HL-60/S4 treated with phorbol 12-myristate 13-acetate at 8.2 ng/mL for 4 days and 3 days (cell line): Measurements from ENCODE around the gene HOXC10.

Source experiments
- in situ Hi-C: fragments of 300-500 bp; cut with MboI; formaldehyde crosslinking; loops from 2 replicates; pipeline ENCODE4 v1.15.0; 2022; ENCODE audit warnings: low sequenced_read_pairs

Gene HOXC10

GRCh38 chr12:53950437-53950773 is 34.5 kb upstream of the HOXC10 start:
- in situ Hi-C loops = no loop called here

- in situ Hi-C loops = no loop called here
Measured at GRCh38 chr12:53950789-53951576, 34.0 kb upstream of the HOXC10 start.

GRCh38 chr12:53951577-53952334 is 33.2 kb upstream of the HOXC10 start:
- in situ Hi-C loops = no loop called here

GRCh38 chr12:53952335-53952694 is 32.6 kb upstream of the HOXC10 start:
- in situ Hi-C loops = no loop called here

- in situ Hi-C loops = no loop called here
Measured at GRCh38 chr12:53952871-53953734, 31.8 kb upstream of the HOXC10 start.

GRCh38 chr12:53953831-53954693 is 30.9 kb upstream of the HOXC10 start:
- in situ Hi-C loops = no loop called here

GRCh38 chr12:53954694-53955035 is 30.3 kb upstream of the HOXC10 start, which contains the start of gene HOXC12:
HOXC12 (plus strand) TSS chr12:53954903; CDS start chr12:53954930, 27 bp downstream.
- in situ Hi-C loops = no loop called here

GRCh38 chr12:53955036-53955775 is 29.7 kb upstream of the HOXC10 start:
- in situ Hi-C loops = no loop called here

GRCh38 chr12:53955776-53956250 is 29.1 kb upstream of the HOXC10 start:
- in situ Hi-C loops = no loop called here

GRCh38 chr12:53956251-53956887 is 28.6 kb upstream of the HOXC10 start:
- in situ Hi-C loops = no loop called here

GRCh38 chr12:53956914-53957536 is 27.9 kb upstream of the HOXC10 start:
- in situ Hi-C loops = no loop called here

GRCh38 chr12:53958128-53958527 is 26.8 kb upstream of the HOXC10 start:
- in situ Hi-C loops = no loop called here

- in situ Hi-C loops = no loop called here
Measured at GRCh38 chr12:53959314-53959713, 25.6 kb upstream of the HOXC10 start.

GRCh38 chr12:53960187-53961024 is 24.5 kb upstream of the HOXC10 start:
- in situ Hi-C loops = no loop called here

GRCh38 chr12:53961025-53961761 is 23.8 kb upstream of the HOXC10 start:
- in situ Hi-C loops = no loop called here

GRCh38 chr12:53963005-53963404 is 21.9 kb upstream of the HOXC10 start:
- in situ Hi-C loops = no loop called here
